Measurements from ENCODE around the gene RAPGEF5. TPM values are rescaled to one million over a fixed set of nuclear protein-coding genes. Genes with fewer than 3 reads are reported as not detected.

Gene RAPGEF5
- polyA plus RNA-seq, 1 donor (not counting 4 experiments of a cell fraction or from before 2014, with no cell fraction given) = 2.1 TPM

GRCh38 chr7:22090107-22090506, 266.8 kb downstream of the RAPGEF5 start:
- H3K9ac ChIP-seq (ENCODE audit: control insufficient read depth, extremely low read depth, insufficient read depth, low read length) = no peak overlapping the region
- H3K27ac ChIP-seq (ENCODE audit: control insufficient read depth, insufficient read depth, low read length) = no peak overlapping the region
- TF ChIP-seq EZH2 (IDR thresholded peaks at IDR 0.05; ENCODE audit: low read length) = no peak
- TF ChIP-seq, protein P1, sequence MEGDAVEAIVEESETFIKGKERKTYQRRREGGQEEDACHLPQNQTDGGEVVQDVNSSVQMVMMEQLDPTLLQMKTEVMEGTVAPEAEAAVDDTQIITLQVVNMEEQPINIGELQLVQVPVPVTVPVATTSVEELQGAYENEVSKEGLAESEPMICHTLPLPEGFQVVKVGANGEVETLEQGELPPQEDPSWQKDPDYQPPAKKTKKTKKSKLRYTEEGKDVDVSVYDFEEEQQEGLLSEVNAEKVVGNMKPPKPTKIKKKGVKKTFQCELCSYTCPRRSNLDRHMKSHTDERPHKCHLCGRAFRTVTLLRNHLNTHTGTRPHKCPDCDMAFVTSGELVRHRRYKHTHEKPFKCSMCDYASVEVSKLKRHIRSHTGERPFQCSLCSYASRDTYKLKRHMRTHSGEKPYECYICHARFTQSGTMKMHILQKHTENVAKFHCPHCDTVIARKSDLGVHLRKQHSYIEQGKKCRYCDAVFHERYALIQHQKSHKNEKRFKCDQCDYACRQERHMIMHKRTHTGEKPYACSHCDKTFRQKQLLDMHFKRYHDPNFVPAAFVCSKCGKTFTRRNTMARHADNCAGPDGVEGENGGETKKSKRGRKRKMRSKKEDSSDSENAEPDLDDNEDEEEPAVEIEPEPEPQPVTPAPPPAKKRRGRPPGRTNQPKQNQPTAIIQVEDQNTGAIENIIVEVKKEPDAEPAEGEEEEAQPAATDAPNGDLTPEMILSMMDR (optimal IDR thresholded peaks at IDR 0.05 in 1 of 3, IDR thresholded peaks at IDR 0.05 in 1 of 3, conservative IDR thresholded peaks at IDR 0.05 in 1 of 3; ENCODE audit: extremely low read depth in 1 of 3, insufficient read depth in 2 of 3, low read length in 3 of 3) = no peak
- no peak for FAIRE-seq
- no peak overlapping the region for H3K4me3 ChIP-seq (ENCODE audit: control insufficient read depth in 2 of 3, extremely low read depth in 1 of 3, insufficient read depth in 2 of 3, low read depth in 1 of 3, low read length in 3 of 3)
- H3K79me2 ChIP-seq (ENCODE audit: control insufficient read depth, insufficient read depth, low read length) = no peaks in the 10 kb centered on the region
- no peak for DNase-seq (ENCODE audit: low read depth, low spot score)
- no peak overlapping the region for H3K4me2 ChIP-seq (ENCODE audit: control insufficient read depth, extremely low read depth, insufficient read depth, low read depth, low read length)
- H3K36me3 ChIP-seq (ENCODE audit: control insufficient read depth in 2 of 2, extremely low read depth in 1 of 2, insufficient read depth in 2 of 2, low read length in 2 of 2) = no peaks in the 10 kb centered on the region
- dilution Hi-C loops (cut with MboI; ENCODE audit: extremely low pct_ligation_motif_present, low sequenced_read_pairs) = no loop called here
- H3K27me3 ChIP-seq (ENCODE audit: control insufficient read depth, extremely low read depth, insufficient read depth, low read length) = peaks cover 4% of the 10 kb centered on the region
- H3K9me3 ChIP-seq (ENCODE audit: control insufficient read depth, low read depth, low read length) = no peaks in the 10 kb centered on the region
- H3K4me1 ChIP-seq (ENCODE audit: control insufficient read depth, extremely low read depth, insufficient read depth, low read length) = no peaks in the 10 kb centered on the region
- no peak overlapping the region for H2AFZ ChIP-seq (ENCODE audit: control insufficient read depth, low read length)
- H3K9me1 ChIP-seq (ENCODE audit: control insufficient read depth, extremely low read depth, insufficient read depth, low read length) = no peaks in the 10 kb centered on the region
- H4K20me1 ChIP-seq (ENCODE audit: control insufficient read depth, extremely low read depth, insufficient read depth, low read length) = no peaks in the 10 kb centered on the region

GRCh38 chr7:22088827-22089226, 268.1 kb downstream of the RAPGEF5 start:
- Histone ChIP-seq H3K4me1 (ENCODE audit: control insufficient read depth, extremely low read depth, insufficient read depth, low read length) (peaks cover 1% of the 10 kb centered on the region), H2AFZ (ENCODE audit: control insufficient read depth, low read length) (no peak overlapping the region), H3K9me1 (ENCODE audit: control insufficient read depth, extremely low read depth, insufficient read depth, low read length) (no peaks in the 10 kb centered on the region), H3K36me3 (ENCODE audit: control insufficient read depth in 2 of 2, extremely low read depth in 1 of 2, insufficient read depth in 2 of 2, low read length in 2 of 2) (no peaks in the 10 kb centered on the region), H3K9ac (ENCODE audit: control insufficient read depth, extremely low read depth, insufficient read depth, low read length) (no peak overlapping the region), H3K79me2 (ENCODE audit: control insufficient read depth, insufficient read depth, low read length) (no peaks in the 10 kb centered on the region), H3K4me3 (ENCODE audit: control insufficient read depth in 2 of 3, extremely low read depth in 1 of 3, insufficient read depth in 2 of 3, low read depth in 1 of 3, low read length in 3 of 3) (no peak overlapping the region), H3K27ac (ENCODE audit: control insufficient read depth, insufficient read depth, low read length) (no peak overlapping the region), H3K4me2 (ENCODE audit: control insufficient read depth, extremely low read depth, insufficient read depth, low read depth, low read length) (no peak overlapping the region), H3K9me3 (ENCODE audit: control insufficient read depth, low read depth, low read length) (no peaks in the 10 kb centered on the region), H3K27me3 (ENCODE audit: control insufficient read depth, extremely low read depth, insufficient read depth, low read length) (peaks cover under 1% of the 10 kb centered on the region), H4K20me1 (ENCODE audit: control insufficient read depth, extremely low read depth, insufficient read depth, low read length) (no peaks in the 10 kb centered on the region)
- no peak for FAIRE-seq
- dilution Hi-C loops (cut with MboI; ENCODE audit: extremely low pct_ligation_motif_present, low sequenced_read_pairs) = no loop called here
- TF ChIP-seq, protein P1 (optimal IDR thresholded peaks at IDR 0.05 in 1 of 3, IDR thresholded peaks at IDR 0.05 in 1 of 3, conservative IDR thresholded peaks at IDR 0.05 in 1 of 3; ENCODE audit: extremely low read depth in 1 of 3, insufficient read depth in 2 of 3, low read length in 3 of 3) = no peak
- no peak for TF ChIP-seq EZH2 (IDR thresholded peaks at IDR 0.05; ENCODE audit: low read length)
- no peak for DNase-seq (ENCODE audit: low read depth, low spot score)

Measured in keratinocyte (primary cell).